Measurements from ENCODE around the gene ARR3.
"Not testable (repeated sequence)": the region's sequence is repeated elsewhere in the genome, so short reads cannot be mapped to it uniquely, and the experiment has no call there.

The ARR3 gene

DNA sequence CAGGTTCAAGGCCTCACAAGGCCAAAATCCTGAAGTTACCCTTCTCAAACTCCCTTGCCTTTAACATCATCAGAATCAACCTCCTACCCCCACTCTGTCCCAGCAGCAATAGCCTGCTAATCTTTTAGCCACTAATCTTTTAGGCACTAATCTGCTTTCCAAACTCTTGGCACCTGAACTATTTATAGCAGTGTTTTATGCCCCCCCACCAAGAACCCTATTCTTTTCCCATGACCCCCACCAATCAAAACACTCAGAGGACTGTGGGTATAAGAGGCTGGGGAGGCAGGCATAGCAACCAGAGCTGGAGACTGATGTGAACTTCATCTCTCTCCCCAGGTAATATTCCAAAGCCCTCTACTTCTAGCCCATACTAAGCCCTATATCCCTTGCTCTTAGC lies at the start of gene ARR3:
Gene ARR3, plus strand, starts transcription at position 301 of the 400 bp plus-strand sequence. CDS start 1,052 bp downstream, outside the sequence.
- no peak for DNase-seq (ENCODE audit: low read depth)

DNA sequence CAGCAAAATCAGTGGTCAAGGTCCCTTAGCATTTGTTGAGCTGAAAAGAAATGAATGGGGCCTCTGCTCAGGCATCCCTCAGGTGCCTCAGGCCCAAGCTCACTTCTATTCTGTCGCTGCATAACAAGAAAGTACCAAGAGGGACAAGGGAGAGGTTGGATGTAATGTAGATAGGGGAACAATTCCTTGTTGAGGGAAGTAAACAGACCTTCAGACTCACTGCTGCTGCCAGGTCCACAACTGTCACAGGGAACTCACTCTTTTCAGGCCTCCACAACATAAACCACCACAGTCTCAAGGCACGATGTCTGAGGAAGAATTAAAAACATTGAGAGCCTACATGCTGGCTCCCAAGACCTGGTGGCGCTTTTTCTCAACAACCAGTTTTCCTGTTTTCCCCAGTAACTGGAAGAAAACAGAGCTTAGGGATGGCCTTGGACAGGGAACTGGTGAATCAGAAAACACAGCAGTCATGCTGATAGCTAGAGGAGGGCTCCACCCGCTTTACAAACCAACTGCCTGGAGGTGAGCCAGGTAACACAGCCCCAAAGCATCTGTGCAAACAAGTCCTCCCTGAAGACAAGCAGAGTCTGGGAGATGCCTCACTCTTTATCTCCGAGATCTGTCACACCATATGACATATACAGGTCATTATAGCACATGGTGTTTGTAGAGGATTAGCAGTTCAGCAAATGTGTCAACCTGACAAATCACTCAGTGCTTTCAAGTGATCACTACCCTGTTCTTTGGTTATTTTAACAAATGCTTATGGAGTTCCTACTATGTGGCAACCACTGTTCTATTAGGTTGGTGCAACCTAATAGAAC lies 48.0 kb upstream of the ARR3 start:
- DNase-seq (ENCODE audit: low read depth): peak; percentile 58

DNA sequence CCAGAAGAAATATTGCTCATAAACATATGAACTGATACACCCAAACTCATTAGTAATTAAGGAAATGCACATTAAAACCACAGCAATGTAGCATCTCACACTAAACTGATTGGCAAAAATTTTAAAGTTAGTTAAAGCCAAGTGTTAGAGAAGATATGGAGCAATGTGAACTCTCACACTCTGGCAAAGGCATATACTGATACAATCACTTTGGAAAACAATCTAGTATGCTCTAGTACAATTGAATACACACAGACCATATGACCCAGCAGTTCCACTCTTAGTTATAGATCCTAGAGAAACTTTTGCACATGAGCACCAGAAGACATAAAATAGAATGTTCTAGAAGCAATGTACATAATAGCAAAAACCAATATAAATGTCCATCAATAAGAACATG lies 42.1 kb upstream of the ARR3 start:
- no peak for DNase-seq (ENCODE audit: low read depth)

DNA sequence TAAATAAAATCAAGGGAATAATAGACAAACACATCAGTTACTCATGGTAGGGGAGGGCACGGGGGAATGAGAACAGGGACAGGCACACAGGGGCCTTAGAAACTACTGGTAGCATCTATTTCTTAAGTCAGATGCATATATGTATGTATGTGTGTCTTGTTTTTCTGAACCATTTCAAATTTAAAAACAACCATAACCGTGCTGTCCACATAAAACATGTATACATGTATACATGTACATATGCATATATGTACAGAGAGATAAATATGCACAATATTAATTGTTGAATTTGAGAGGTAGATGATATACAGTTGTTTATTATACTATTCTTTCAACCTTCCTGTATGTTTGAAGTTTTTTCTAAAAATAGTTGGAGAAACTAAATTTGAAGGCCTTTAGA lies 41.4 kb upstream of the ARR3 start:
- DNase-seq (ENCODE audit: low read depth): no peak

GRCh38 chrX:70231666-70232065 lies 36.5 kb upstream of the ARR3 start:
- peak; percentile 65 for DNase-seq (ENCODE audit: low read depth)

DNA sequence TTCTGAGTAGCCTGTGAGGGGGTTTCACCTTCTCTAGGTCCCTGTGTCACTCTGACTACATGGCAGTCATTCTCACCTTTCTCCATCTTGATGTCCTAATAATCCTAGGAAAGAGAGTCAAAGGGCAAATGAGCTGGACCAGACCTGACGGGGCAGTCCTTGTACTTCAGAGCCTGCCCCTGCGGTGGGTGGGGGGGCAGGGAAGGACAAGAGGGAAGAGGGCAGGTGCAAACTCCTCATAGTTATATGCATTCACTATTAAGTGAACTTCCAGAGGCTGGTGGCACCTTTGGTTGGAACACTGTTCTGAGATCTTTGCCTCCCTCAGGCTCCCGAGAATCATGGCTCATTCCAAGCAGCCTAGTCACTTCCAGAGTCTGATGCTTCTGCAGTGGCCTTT lies 33.8 kb upstream of the ARR3 start, which contains the start of gene AWAT1:
Gene AWAT1, plus strand, starts transcription at position 301 of the 400 bp plus-strand sequence. Its CDS starts 41 bp downstream, at position 342.
- no peak for DNase-seq (ENCODE audit: low read depth)

- no peak for DNase-seq (ENCODE audit: low read depth)
Observed at GRCh38 chrX:70240751-70241150, 27.4 kb upstream of the ARR3 start.

DNA sequence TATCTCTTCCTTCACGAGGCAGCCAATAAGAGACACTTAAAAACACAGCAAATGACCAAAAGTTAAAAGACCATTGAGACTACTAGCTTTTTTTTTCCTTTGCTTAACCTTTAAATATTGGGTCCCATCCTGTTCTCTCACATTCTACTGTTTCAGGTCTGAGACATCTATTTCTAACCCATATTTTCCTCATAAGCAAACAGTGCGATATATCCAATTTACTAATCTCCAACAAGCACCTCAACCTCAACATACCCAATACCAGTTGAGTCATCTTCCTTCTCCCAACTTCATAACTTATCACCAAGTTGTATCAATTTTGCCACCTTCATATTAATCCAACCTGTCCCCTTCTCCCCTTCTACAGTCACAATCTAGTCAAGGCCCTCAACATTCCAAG lies 26.6 kb upstream of the ARR3 start:
- DNase-seq (ENCODE audit: low read depth): no peak

GRCh38 chrX:70243601-70244000 lies 24.5 kb upstream of the ARR3 start:
- not testable (repeated sequence) for DNase-seq (ENCODE audit: low read depth)

DNA sequence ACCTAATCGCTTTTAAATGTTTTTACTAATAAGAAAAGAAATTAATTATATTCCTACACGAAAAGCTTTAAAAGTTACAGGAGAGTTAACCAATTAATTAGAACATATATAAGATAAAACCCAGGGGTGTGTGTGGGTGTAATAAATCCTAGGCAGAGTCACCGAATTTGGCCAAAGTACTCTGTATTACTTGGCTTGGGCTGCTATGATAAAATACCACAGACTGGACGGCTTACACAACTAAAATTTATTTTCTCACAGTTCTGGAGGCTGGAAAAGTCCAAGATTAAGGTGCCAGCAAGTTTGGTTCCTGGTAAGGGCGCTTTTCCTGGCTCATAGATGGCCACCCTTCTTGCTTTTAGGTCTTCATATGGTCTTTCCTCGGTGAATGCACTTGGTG lies 23.3 kb upstream of the ARR3 start:
- no peak for DNase-seq (ENCODE audit: low read depth)

DNA sequence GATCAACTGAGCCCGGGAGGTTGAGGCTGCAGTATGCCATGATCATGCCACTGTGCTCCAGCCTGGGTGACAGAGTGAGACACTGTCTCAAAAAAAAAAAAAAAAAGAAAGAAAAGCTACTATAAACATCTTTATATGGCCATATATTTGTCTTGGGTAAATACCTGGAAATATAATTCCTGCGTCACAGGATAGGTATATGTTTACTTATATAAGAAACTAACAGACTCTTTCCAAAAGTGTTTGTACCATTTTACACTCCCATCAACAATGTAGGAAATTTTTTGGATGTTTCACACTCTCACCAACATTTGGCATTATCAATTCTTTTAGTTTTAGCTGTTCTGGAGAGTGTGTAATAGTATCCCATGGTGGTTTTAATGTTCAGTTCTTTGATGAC lies 20.9 kb upstream of the ARR3 start:
- DNase-seq (ENCODE audit: low read depth): no peak

DNA sequence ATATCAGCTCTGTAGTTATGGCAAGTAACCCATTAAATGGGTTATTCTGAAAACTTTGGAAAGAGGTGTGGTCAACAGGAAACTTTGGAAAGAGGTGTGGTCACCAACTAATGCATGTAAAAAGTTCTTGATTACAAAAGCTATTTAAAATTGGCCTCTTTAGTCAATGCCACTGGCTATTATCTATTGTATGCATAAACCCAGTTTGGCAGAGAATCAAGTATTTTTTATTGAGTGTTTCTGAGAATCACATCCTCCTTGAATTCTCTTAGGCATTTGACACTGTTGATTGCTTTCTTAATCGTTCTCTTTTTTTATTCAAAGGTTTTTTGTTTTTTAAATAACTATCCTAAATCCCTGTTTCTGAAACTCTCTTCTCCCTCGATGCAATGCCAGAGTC lies 15.6 kb upstream of the ARR3 start:
- no peak for DNase-seq (ENCODE audit: low read depth)

DNA sequence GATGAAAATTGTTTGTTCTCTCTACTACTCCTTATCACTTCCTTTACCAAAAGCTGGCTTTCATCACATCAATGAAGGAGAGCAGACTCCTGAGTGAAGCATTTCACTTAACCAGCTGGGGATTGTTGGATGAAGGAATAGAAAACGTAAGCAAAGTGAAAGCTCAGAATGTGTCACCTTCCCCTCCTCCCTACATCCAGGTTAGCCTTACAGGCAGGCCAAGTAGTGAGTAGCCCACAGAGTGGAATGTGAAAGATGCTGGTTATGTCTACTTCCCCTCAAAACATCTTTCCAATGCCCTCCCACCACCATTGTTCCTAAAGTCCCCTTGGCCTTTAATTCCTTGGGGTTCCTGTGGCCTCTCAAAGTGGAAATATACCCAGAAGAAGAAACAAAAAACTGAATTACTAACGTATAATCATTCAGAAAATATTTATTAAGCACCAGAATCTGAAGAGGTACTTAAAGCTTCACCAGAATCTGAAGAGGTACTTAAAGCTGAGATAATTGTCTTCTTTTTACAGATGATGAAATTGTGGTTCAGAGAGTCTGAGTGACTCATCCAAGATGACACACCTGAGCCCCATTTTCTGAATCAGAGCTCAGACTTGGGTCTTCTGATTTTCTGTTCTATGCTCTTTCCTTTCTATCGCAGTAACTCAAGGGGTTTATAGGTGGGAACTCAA lies 14.6 kb upstream of the ARR3 start:
- no peak for DNase-seq (ENCODE audit: low read depth)

DNA sequence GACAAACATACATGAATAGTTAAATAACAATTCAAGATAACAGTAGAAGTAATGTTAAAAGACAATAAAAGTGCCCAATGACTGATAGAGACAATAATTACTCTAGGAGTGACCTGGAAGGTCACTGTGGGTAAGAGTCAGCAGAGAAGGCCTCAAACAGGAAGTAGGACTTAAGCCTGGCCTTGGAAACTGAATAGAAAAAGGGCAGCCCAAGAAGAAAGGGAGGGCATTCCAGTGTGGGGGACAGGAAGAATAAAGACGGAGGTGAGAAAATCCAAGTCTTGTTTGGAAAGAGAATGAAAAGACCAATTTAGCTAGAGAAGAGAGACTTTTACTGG lies 14.1 kb upstream of the ARR3 start:
- no peak for DNase-seq (ENCODE audit: low read depth)

DNA sequence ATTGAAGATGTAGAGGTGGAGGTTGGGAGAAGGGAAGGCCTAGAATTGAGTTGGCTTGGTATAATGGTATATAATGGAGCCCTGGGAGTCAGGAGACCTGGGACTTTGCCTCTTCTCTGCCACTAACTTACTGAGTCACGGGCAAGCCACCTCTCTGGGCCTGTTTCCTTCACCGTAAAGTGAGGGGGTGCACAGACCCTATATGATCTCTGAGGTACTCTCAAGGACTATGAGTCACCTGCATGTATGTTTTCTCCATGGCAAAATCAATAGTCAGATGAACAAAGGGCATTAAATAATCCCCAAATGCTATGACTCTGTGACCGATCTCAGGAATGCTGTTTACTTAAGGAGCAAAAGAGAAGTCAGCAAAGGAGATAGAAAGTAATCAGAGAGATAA lies 13.2 kb upstream of the ARR3 start:
- no peak for DNase-seq (ENCODE audit: low read depth)

DNA sequence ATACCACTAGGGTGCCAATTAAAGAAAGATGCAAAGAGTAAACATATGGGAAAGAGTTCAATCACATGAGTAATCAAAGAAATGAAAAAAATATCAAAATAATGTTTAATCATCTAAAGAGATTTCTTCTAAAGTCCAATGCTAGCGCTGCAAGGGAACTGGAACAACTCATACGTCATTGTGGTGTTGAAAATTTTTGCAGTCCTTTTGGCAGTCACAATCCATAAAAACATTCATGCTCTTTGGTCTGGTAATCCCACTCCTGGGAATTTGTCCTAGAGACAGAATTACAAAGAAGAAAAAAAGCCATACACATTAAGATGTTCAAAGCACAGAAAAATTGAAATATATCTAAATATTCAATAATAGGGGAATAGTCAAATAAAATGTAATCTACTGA lies 12.7 kb upstream of the ARR3 start:
- DNase-seq (ENCODE audit: low read depth): no peak

GRCh38 chrX:70257423-70258288 lies 10.5 kb upstream of the ARR3 start:
- no peak for DNase-seq (ENCODE audit: low read depth)

- no peak for DNase-seq (ENCODE audit: low read depth)
Observed at GRCh38 chrX:70260104-70260503, 8.0 kb upstream of the ARR3 start, which contains the start of gene P2RY4. Gene P2RY4, minus strand, starts transcription at chrX:70260204. Its CDS starts 580 bp downstream, at chrX:70259624.

- peak; percentile 21 for DNase-seq (ENCODE audit: low read depth)
Observed at GRCh38 chrX:70262952-70263567, 5.1 kb upstream of the ARR3 start.

DNA sequence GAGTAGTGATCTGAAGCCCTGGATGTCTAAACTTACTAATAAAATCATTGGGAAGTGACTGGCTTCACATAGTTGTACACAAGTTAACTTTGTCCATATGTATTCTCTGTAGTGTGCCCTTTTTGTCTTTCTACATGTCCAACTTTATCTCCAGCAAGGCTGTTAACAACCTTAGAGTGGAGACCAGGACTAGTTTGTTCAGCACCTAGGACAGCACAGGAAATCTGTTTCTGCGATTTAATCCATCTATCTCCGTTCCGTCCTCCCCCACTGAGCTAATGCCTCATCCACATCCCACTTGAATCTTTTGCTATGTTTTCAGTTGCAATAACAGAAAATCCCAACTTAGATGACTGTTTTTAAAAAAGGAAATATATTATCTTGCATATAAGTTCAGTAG lies 3.4 kb upstream of the ARR3 start:
- DNase-seq (ENCODE audit: low read depth): peak; percentile 46

DNA sequence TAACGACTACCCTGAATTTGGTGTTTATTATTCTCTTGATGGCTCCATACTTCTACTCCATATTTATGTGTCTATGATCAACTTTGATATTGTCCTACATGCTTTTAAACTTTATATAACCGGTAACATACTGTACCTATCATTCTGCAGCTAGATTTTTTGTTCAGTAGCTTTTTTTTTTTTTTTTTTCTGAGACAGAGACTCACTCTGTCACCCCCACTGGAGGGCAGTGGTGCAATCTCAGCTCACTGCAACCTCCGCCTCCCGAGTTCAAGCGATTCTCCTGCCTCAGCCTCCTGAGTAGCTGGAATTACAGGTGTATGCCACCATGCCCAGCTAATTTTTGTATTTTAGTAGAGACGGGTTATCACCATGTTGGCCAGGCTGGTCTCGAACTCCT lies 5.9 kb downstream of the ARR3 start:
- not testable (repeated sequence) for DNase-seq (ENCODE audit: low read depth)

- DNase-seq (ENCODE audit: low read depth): no peak
Observed at GRCh38 chrX:70279081-70279480, 10.9 kb downstream of the ARR3 start.

Measured in amniotic epithelial cell (primary cell).